GM12873 (cell line): Measurements from ENCODE around the gene TH.

Experiments used
- TF ChIP-seq, protein P1 (sequence below): IDR thresholded peaks from 2 replicates; pipeline ENCODE4 v1.5.1; 2012; ENCODE audit warnings: low read depth, mild to moderate bottlenecking, moderate library complexity, low read length, control low read depth; ENCODE audit not compliant: insufficient read depth; ENCODE audit errors: missing control alignments

Gene TH

DNA sequence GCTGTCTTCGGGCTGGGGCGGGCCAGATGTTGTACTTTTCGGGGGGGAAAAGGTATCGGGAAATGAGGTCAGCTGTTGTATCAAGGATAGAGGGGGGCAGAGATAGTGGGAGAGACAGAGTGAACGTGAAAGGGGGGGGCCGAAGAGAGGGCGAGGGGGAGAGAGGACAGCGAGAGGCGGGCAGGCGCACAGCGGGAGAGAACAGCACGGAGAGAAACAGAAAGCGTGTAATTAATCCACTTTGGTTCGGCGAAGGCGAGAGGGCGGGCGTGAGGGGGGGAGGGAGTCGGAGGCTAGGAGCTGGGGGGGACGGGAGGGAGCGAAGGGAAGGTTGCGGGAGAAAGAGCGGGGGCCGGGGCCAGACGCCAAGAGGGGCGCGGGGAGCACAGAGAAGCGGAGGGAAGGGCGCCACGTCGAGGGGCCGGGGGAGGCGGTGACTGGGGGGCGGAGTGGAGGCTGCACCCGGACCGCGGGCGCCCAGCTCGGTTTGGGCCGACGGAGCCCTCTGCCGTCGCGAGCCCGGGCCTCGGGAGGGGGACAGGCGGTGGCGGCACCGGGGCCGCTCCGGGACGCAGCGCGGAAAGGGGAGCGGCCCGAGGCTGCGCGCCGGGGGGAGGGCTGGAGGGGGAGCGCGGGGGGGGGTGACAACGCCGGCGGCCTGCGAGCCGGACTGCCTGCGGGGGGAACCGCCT is 33.0 kb downstream of the TH start:
- TF ChIP-seq, protein P1, sequence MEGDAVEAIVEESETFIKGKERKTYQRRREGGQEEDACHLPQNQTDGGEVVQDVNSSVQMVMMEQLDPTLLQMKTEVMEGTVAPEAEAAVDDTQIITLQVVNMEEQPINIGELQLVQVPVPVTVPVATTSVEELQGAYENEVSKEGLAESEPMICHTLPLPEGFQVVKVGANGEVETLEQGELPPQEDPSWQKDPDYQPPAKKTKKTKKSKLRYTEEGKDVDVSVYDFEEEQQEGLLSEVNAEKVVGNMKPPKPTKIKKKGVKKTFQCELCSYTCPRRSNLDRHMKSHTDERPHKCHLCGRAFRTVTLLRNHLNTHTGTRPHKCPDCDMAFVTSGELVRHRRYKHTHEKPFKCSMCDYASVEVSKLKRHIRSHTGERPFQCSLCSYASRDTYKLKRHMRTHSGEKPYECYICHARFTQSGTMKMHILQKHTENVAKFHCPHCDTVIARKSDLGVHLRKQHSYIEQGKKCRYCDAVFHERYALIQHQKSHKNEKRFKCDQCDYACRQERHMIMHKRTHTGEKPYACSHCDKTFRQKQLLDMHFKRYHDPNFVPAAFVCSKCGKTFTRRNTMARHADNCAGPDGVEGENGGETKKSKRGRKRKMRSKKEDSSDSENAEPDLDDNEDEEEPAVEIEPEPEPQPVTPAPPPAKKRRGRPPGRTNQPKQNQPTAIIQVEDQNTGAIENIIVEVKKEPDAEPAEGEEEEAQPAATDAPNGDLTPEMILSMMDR: no peak

DNA sequence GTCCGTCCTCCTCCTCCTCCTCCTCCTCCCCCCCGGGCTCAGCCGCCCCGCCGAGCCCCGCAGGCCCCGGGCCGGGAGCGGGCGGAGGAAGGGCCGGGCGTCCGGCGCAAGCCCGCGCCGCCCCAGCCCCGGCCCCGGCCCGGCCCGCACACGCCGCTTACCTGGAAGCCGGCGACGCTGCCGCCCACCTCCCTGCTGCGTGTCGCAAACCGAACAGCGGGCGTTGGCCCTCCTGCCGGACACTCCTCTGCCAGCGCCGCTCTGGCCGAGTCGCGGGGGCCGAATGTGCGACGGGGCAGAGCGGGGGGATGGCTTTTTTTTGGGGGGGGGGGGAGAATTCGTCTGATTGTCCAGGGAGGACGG is 33.6 kb downstream of the TH start:
- TF ChIP-seq, protein P1: no peak

DNA sequence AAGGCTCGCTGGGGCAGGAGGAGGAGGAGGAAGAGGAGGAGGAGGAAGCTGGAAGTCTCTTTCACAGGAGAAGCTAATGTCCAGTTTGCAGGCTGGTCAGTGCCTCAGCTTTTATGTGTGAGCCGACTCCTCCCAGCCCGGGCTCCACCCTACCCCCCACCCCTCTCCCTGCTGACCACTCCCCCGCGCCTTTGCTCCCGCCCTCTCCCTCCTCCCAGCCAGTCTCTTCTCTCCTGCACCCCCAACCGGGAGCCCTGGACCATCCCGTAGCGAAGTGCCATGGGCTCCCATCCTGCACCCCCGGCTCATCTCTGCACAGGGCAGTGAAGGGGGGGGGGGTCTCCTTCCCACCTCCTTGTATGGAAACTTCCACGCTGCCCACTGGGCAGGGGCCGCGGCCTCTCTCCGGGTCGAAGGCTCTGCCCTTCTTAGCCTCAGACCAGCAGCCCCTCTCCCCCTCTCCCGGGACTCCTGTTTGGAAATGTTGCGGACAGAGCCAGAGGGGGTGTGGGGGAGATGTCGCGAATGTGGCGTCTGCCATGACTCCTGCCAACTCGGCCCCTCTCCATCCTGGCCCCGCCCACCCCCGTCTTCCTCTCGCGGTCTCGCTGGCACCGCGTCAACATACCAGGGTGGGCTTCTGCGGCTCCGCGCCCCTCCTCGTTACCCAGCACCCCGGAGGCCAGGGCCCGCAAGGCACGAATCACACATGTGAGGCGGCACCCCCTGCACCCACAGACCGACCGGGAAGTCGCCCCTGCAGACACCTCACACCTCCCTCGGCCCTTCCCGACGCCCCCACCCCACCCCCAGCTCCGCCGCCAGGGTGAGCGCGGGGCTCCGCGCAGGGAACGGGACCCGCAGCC is 34.2 kb downstream of the TH start:
- TF ChIP-seq, protein P1: no peak

DNA sequence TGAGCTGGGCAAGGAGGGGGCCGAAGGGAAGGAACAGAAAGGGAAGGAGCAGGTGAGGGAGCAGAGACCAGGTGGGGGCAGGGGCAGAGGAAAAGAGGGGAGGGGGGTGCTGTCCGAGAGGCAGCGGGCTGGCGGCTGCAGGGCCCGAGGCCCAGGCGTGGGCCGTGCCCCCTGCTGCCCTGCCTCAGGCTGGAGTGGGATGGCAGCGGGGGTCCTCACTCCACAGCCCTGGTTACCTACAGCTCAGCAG is 34.7 kb downstream of the TH start:
- TF ChIP-seq, protein P1: no peak

DNA sequence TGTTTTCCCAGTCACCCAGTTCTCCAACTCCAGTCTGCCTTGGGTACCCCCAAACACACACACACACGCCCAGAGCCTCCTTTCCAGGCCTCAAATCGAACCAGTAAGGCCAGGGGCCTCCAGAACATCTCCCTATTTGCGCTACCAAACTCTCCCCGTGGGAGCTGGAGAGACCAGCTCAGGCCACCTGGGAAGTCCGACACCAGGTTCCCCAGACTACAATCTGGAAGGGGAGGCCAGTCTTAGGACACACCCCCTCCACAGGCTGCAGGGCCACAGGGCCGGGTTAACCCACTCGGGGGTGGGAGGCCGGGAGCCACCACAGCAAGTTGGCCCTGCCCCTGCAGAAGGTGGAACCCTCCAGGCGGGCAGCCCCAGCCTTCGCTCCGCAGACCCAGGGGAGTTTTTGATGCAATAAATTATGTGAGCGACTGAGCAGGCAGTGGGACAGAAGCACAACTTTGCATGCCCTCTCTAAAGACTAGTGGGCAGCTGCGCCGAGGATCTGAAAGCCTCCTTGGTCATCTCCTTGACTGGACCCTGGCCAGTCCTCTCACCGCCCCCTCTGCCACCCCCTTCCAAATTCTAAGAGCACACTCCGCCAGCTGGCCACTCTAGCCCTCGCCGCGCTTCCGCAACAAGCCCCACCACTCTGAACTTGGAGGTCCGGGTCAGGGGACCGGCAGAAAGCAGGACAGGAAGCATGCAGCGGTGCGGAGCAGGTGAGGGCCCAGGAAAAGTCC is 35.2 kb downstream of the TH start:
- TF ChIP-seq, protein P1: no peak

DNA sequence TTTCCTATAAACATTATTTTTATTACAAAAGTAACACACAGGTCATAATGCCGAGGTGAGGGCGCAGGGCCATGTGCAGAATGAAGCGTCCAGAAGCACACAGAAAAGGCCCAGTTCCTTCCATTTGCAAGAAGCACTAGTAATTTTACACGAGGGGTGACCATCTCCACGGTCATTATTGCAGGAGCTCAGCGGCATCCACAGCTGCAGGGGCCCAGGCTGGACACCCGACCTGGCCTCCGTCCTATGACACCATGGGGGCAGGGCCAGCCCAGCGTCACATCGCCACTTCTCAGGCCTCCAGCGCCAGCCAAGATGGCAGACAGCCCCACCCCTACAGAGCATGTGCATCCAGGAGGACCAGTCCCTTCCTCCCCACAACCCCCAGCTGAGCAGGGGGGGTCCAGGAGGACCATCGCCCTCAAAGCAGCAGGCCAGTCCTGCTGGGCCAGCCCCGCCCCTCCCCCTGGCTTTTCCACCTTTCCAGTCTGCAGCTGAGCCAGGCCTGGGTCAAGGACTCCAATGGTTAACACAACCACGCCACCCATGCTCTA is 35.9 kb downstream of the TH start:
- TF ChIP-seq, protein P1: no peak
